GM12878 (cell line): ENCODE measurements around the gene EGFL8. TPM values are rescaled to one million over a fixed set of nuclear protein-coding genes. Genes with fewer than 3 reads are reported as not detected.

ENCODE experiments used
- BHLHE40 ChIP-seq, 2 experiments: fragments of 450-650 bp in 1 of 2; IDR thresholded peaks; 2 replicates each; pipeline ENCODE4 v1.6.1; 2011 to 2017; ENCODE audit warnings: low read depth in 2 of 2, borderline replicate concordance in 1 of 2, improper control_type of control experiment in 1 of 2, low read length in 1 of 2, mild to moderate bottlenecking in 1 of 2
- E4F1 ChIP-seq: fragments of 450-650 bp; IDR thresholded peaks from 2 replicates; pipeline ENCODE4 v1.6.1; 2018; ENCODE audit warnings: borderline replicate concordance, mild to moderate bottlenecking; ENCODE audit not compliant: partially characterized antibody
- FOXK2 ChIP-seq: fragments of 450-650 bp; IDR thresholded peaks from 2 replicates; pipeline ENCODE4 v1.6.1; 2017; ENCODE audit warnings: mild to moderate bottlenecking, moderate library complexity
- FOXM1 ChIP-seq: IDR thresholded peaks from 2 replicates; pipeline ENCODE4 v1.6.1; 2012; ENCODE audit warnings: low read depth, mild to moderate bottlenecking, inconsistent platforms, low read length, moderate library complexity
- KLF5 ChIP-seq: fragments of 450-650 bp; IDR thresholded peaks from 2 replicates; pipeline ENCODE4 v1.6.1; 2014; ENCODE audit warnings: mild to moderate bottlenecking; ENCODE audit not compliant: partially characterized antibody
- MYB ChIP-seq: fragments of 150-350 bp; IDR thresholded peaks from 2 replicates; pipeline ENCODE4 v1.6.1; 2014; ENCODE audit warnings: mild to moderate bottlenecking, low read depth, low read length, borderline replicate concordance
- NFXL1 ChIP-seq: fragments of 450-650 bp; IDR thresholded peaks from 2 replicates; pipeline ENCODE4 v1.6.1; 2017; ENCODE audit warnings: antibody characterized with exemption, mild to moderate bottlenecking, borderline replicate concordance
- NR2C1 ChIP-seq: fragments of 450-650 bp; IDR thresholded peaks from 2 replicates; pipeline ENCODE4 v1.6.1; 2017; ENCODE audit warnings: antibody characterized with exemption, mild to moderate bottlenecking, moderate library complexity
- NR2C2 ChIP-seq: IDR thresholded peaks from 2 replicates; pipeline ENCODE4 v1.6.1; 2011; ENCODE audit warnings: borderline replicate concordance, low read depth; ENCODE audit not compliant: control insufficient read depth, insufficient read length
- PBX3 ChIP-seq: IDR thresholded peaks from 2 replicates; pipeline ENCODE4 v1.6.1; 2011; ENCODE audit warnings: mild to moderate bottlenecking, low read depth, low read length, moderate library complexity; ENCODE audit not compliant: insufficient replicate concordance
- RELB ChIP-seq: fragments of 450-650 bp; IDR thresholded peaks from 2 replicates; pipeline ENCODE4 v1.6.1; 2017; ENCODE audit warnings: low read depth, mild to moderate bottlenecking, moderate library complexity
- ZBTB40 ChIP-seq: fragments of 450-650 bp; IDR thresholded peaks from 2 replicates; pipeline ENCODE4 v1.6.1; 2016; ENCODE audit warnings: mild to moderate bottlenecking, moderate library complexity, borderline replicate concordance
- ZNF274 ChIP-seq: IDR thresholded peaks from one replicate; pipeline ENCODE4 v1.8.0; 2011; ENCODE audit not compliant: insufficient read length, insufficient read depth
- ZNF592 ChIP-seq: fragments of 450-650 bp; IDR thresholded peaks from 2 replicates; pipeline ENCODE4 v1.6.1; 2017; ENCODE audit warnings: mild to moderate bottlenecking, moderate library complexity
- polyA plus RNA-seq, 11 experiments: library from polyadenylated mRNA; depleted of rRNA in 4 of 11; unstranded in 6 of 11; stranded (reverse) in 5 of 11; fragments of >200 nt; fragmentation: Nextera tagmentation in 4 of 11; fragmentation: Illumina TruSeq in 1 of 11; extraction: Ambion mirVana in 4 of 11; extraction: Trizol in 1 of 11; gene quantifications; 1 replicate in 1 of 11; 2 replicates in 10 of 11; pipeline versions ENCODE4 v1.2.1 to v1.2.3, GENCODE V29; 2011 to 2016; ENCODE audit warnings: inconsistent platforms in 2 of 11, missing spikeins in 2 of 11, low read depth in 1 of 11
- total RNA-seq, 4 experiments: library from RNA; depleted of rRNA in 3 of 4; stranded (reverse); fragments of >200 nt in 3 of 4; fragmentation: Illumina TruSeq in 1 of 4; extraction: Trizol in 1 of 4; gene quantifications; 2 replicates each; pipeline versions ENCODE4 v1.2.1 to v1.2.3, GENCODE V29; 2013 to 2021

EGFL8 gene
- total and polyA plus RNA-seq, 10 of the 15 experiments (the other 5 are each of a cell fraction or from before 2014, with no cell fraction given): 0.07 to 3.5 (median 1.4) TPM

GRCh38 chr6:32195902-32196681 lies 31.7 kb downstream of the EGFL8 start (continued):
- TF ChIP-seq PBX3 (peak; percentile 76), MYB (no peak; the same call in 1 of the 2 replicates), RELB (peak; percentile 78), FOXM1 (no peak), KLF5 (peak; percentile 22), NR2C1 (no peak), NFXL1 (no peak), E4F1 (peak; percentile 19), ZBTB40 (peak; percentile 49; the same call in 1 of the 2 replicates), NR2C2 (no peak), FOXK2 (no peak), ZNF274 (no peak), ZNF592 (no peak), BHLHE40 (IDR thresholded peaks at IDR 0.05; ENCODE audit: borderline replicate concordance in 1 of 2, low read depth in 2 of 2, low read length in 1 of 2) (peak; percentile 76 to 91; a peak in 3 of 4 replicates)
